Measurements from ENCODE around the gene NOB1. TPM values are rescaled to one million over a fixed set of nuclear protein-coding genes. Genes with fewer than 3 reads are reported as not detected.
"Not testable (repeated sequence)": the region's sequence is repeated elsewhere in the genome, so short reads cannot be mapped to it uniquely, and the experiment has no call there.

NOB1 gene
- 11.1 TPM for total RNA-seq

GRCh38 chr16:69754469-69755310, at the start of gene NOB1:
NOB1 (minus strand) TSS chr16:69754926; CDS start chr16:69754910, 16 bp downstream.
- DNase-seq, result peak; percentile 94

DNA sequence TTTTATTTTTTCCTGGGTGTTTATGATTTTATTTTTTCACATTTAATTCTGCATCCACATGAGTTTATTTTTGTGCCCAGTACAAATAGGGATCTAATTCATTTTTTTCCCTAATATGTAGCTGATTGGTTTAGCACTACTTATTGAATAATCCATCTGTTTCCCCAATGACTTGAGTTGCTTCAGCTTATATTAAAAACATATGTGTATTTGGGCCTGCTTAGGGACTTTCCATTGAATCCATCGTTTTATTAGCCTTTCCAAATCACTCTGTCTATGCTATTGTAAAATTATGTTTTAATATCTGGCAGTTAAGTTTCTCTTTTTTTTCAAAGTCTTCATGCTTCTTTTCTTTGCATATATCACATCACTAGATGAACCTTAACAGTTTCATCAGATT, 49.6 kb upstream of the NOB1 start:
- DNase-seq, result no peak

- no peak for DNase-seq
These were observed 44.9 kb upstream of the NOB1 start for GRCh38 chr16:69799611-69800031.

DNA sequence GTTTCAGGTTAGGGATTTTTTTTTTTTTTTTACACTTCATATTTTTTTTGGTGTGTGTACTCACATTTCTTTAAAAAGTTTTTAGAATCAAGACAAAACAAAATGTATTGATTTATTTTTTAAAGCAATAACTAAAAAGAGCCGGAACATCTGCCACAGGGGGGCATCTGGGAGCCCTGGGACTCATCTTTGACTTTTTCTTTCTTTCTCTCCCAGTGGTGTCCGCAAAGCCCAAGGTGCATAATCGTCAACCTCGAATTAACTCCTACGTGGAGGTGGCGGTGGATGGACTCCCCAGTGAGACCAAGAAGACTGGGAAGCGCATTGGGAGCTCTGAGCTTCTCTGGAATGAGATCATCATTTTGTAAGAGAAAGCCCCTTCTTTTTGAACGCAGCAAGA, 43.7 kb upstream of the NOB1 start:
- no peak for DNase-seq

DNA sequence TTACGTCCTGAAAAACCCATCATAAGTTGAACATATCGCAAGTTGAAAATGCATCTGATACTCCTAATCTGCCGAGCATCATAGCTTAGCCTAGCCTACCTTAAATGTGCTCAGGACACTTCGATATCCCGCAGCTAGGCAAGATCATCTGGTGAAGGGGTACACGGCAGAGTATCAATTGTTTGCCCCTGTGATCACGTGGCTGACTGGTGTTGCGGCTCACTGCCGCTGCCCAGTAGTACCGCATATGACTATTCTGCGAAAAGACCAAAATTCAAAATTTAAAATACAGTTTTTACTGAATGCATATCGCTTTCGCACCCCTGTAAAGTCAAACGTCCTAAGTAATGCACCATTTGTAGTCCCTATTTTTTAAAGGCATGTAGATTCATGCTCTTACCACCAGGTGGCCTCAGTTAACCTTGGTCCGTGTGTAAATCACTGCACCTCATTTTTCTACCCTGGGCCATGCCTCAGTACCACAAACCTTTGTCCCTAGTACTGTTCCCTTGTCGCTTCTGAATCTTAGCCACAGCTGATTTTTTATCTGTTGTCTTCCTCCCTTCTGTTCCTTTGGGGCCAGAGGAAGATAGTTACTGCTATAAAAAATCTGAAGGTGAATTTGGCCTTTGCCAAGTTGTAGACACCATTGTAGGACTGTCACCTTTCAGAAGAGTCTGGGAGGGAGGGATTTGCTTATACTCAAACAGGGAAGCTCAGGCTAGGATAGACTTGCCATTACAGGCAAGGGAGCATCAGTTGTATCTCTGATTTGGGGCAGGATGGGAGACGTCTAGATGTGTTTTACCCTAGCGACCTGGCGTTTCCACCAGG, 41.8 kb upstream of the NOB1 start:
- no peak for DNase-seq

- no peak for DNase-seq
These were observed 39.8 kb upstream of the NOB1 start for GRCh38 chr16:69794486-69794885.

DNA sequence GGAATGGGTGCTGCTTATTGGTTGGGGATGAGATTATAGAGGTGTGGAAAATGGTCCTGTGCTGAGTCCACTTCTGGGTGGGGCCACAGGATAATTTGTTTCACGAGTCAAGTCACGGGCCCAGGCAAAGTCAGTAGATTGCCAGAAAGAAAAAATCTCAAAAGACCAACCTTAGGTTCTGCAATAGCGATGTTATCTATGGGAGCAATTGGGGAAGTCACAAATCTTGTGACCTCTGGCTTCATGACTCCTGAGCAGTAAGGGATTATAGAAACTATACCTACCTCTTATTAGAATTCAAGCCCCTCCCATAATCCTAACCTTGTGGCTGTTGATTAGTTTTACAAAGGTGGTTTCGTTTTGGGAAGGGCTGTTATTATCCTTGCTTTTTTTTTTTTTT, 38.8 kb upstream of the NOB1 start:
- DNase-seq, result no peak

DNA sequence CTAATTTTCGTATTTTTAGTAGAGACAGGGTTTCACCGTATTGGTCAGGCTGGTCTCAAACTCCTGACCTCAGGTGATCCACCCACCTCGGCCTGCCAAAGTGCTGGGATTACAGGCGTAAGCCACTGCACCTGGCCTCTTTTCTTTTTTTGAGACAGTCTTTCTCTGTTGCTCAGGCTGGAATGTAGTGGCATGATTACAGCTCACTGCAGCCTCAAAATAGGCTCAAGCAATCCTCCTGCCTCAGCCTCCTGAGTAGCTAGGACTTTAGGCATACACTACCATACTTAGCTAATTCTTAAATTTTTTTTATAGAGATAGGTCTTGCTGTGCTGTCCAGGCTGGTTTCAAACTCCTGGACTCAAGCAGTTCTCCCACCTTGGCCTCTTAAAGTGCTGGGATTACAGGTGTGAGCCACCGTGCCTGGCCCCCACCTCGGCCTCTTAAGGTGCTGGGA, 36.7 kb upstream of the NOB1 start:
- not testable (repeated sequence) for DNase-seq

GRCh38 chr16:69787883-69788282, 33.2 kb upstream of the NOB1 start:
- DNase-seq, result no peak

DNA sequence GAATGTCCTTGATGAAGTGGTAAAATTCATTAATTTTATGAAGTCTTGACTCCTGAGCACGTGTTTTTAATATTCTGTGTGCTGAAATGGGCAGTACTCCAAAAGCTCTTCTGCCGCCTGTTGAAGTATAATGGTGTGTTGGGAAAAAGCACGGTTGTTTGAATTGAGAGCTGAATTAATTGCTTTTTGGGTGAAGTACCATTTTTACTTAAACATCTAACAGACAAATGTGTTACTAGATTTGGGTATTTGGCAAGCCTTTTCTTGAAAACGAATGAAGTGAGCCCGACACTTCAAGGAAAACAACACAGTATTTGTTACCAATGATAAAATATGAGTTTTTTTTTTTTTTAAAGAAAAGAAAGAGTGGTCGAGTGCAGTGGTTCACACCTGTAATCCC, 29.9 kb upstream of the NOB1 start:
- DNase-seq, result no peak

DNA sequence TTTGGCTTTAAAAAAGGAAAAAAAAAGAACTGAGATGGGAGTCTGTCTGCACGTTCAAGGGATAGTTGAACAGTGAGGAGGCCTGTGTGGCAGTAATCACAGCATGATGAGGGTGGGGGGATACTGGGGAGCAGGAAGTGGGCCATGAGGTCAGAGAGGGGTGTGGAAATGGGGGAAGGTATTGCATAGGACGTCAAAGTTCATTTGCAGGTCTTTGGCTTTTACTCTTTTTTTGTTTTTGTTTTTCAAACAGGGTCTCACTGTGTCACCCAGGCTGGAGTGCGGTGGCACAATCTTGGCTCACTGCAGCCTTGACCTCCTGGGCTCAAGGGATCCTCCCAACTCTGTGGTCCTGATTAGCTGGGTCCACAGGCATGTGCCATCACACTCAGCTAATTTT, 26.4 kb upstream of the NOB1 start:
- DNase-seq, result no peak

DNA sequence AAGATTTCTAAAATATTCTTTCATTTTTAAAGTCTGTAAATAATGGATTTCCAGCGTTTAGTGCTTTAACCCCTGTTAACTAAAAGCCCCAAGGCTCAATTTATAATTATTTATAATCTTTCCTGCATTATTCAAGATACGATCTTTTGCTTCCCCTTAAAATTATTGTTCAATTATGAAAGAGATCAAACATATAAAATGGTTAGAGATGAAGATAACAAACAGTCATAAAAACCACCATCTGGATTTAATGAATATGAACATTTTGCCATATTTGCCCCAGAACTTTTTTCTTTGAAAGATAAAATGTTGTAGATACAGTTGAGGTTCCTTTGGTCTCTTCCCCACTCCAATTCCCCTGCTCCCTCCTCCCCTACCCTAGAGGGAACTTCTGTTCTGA, 25.0 kb upstream of the NOB1 start:
- DNase-seq, result no peak

GRCh38 chr16:69775563-69775962, 20.8 kb upstream of the NOB1 start:
- DNase-seq, result no peak

DNA sequence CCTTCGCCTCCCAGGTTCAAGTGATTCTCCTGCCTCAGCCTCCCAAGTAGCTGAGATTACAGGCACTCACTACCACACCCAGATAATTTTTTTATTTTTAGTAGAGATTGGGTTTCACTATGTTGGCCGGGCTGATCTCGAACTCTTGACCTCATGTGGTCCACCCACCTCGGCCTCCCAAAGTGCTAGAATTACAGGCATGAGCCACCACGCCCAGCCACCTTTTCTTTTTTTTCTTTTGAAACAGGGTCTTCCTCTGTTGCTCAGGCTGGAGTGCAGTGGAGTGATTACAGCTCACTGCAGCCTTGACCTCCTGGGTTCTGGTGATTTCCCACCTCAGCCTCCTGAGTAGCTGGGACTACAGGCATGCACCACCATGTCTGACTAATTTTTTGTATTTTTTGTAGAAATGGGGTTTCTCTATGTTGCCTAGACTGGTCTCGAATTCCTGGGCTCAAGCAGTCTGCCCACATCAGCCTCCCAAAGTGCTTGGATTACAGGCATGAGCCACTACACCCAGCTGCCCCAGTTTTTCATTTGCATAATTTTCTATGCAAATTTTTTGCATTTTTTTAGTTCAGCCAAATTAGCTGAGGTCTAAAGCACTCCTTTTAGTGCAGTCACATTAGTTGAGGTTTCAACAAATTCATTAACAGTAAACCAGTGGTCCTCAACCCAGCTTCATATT, 18.7 kb upstream of the NOB1 start:
- DNase-seq, result no peak

DNA sequence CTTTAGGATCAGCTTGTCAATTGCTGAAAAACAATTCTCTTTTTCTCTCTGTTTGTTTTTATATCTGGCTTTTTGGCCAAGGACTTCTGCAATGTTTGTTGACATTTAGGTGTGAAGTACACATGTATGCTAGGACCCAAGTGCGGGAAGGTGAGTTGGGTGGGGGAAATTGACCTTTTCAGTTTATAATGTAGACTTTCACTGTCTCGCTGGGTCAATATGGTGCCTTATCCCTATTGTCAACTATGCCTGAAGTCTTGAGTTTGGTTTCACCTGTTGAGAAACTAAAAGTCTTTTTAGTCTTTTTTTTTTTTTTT, 16.9 kb upstream of the NOB1 start:
- DNase-seq, result no peak

- no peak for DNase-seq
These were observed 14.7 kb upstream of the NOB1 start for GRCh38 chr16:69769404-69769803.

DNA sequence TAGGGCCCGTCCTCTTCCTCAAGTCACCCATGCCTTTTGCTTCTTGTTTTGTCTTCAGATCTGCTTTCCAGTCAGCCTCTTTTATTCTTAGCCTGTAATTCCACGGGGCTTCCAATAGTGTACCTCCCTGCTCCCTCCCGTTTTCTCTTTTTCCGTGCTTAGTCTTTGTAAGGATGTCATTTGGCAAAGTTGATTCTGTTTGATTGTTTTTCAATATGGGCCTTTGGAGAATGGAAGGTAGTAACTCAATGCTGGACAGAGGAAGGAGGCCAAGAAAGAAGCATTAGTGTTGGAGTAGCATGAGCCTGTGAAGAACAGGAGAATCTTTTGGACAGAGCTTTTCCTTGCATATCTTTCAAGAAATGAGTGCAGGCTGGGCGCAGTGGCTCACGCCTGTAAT, 13.9 kb upstream of the NOB1 start:
- DNase-seq, result no peak

DNA sequence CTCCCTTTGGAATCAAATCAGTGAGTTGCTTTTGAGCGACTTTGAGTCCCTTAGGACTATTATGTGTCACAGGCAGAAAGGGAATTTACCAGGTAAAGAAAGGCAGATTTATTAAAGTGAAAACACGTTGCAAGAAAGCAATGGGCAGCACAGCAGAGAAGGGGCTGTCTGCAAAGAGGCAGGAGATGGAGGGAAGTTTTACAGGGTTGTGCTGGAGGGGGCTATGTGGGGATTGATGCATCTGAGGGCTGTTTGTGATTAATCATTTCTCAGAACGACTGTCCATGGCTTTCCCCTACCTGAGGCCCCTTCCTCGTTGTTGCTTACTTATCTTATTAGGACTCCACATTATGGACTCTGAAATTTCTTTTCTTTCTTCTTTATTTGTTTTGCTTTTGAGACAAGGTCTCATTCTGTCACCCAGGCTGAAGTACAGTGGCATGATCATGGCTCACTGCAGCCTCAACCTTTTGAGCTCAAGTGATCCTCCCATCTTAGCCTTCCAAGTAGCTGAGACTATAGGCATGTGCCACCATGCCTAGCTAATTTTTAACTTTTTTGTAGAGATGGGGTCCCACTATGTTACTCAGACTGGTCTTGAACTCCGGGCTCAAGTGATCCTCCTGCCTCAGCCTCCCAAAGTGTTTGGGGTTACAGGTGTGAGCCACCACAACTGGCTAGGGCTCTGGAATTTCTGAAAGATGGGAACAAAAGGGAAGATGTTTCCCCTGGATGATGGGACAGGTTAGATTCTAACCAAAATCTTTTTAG, 12.9 kb upstream of the NOB1 start:
- DNase-seq, result no peak

DNA sequence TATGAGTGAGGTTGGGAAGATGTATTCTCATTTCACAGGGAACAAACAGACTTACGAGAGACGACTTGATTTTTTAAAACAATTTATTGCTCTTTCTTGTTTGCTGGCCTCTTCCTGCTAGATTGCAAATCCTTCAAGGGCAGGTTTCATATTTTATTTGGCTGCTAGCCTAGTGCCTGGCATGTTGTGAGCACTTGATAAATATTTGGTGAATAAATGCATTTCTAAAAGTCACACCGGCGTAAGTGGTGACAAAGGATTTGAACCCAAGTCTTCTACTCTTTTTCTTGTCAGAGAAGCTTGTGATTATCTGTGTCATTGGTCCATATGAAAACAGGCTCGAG, 8.8 kb upstream of the NOB1 start:
- DNase-seq, result no peak

DNA sequence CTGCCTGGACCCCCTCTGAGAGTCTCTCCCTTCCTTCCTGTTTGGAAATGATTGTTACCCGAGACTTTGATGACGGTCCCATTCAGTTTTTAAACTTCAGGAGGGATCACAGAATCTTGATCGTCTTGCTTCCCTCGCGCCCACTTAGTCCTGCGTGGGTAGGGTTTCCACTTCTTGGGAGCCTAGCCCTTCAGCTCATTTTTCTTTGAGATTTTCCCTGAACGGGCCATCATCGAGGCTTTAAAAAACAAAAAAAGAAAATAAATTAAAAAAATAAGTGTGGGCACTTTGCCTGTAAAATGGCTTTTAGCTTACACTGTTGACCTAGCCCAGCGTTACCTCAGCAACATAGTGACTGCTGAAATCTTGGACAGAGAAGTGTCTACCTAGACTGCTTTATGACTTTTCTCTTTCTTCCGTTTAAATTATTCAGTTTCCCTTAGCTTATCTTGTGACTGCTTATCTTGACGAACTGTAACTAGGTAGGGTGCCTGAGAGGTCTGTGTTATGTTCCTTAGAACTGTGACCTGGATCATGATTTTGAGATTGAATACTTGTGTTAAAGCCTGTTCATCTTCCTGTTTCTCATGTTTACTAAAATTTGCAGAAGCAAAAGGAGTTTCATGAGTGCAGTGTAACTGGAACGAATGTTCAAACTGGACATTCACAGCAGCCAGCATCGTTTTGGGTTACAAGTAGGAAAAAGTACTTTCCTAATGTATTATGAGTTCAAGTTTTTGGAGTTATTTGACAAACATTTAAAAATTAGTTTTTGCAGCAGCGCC, 8.3 kb upstream of the NOB1 start:
- DNase-seq, result no peak

GRCh38 chr16:69761983-69762813, 7.5 kb upstream of the NOB1 start, which contains the start of gene WWP2:
WWP2 (plus strand) TSS chr16:69762332; CDS start chr16:69787011, 24,679 bp downstream.
- peak; percentile 76 for DNase-seq

All from occipital lobe (tissue), 2 donors.